Adrenal gland (tissue), 5 donors: ENCODE measurements around the gene EYS.

Source experiments
- CTCF ChIP-seq, 6 experiments: fragments of 450-650 bp in 4 of 6; fragments of 200-600 bp in 2 of 6; sonication (generic) in 1 of 6; IDR thresholded peaks; 1 replicate in 5 of 6; 2 replicates in 1 of 6; pipeline versions ENCODE4 v1.5.1 to v1.8.0; 2016 to 2021; ENCODE audit warnings: antibody characterized with exemption in 6 of 6, mild to moderate bottlenecking in 2 of 6, moderate library complexity in 1 of 6
- POLR2A ChIP-seq, 2 donors: fragments of 450-650 bp; IDR thresholded peaks; one replicate each; pipeline ENCODE4 v1.6.1; 2017; ENCODE audit warnings: antibody characterized with exemption in 2 of 2, mild to moderate bottlenecking in 2 of 2, moderate library complexity in 1 of 2
- donor health status: DM: no; HTN: no; CAD: no.

GRCh38 chr6:64250126-64250525 lies 1456.9 kb downstream of the EYS start:
- TF ChIP-seq POLR2A (IDR thresholded peaks at IDR 0.05) (no peak), CTCF (IDR thresholded peaks at IDR 0.05) (no peak)
